ENCODE data around the gene TXNRD1. TPM values are rescaled to one million over a fixed set of nuclear protein-coding genes. Genes with fewer than 3 reads are reported as not detected.
"Not testable (repeated sequence)": the region's sequence is repeated elsewhere in the genome, so short reads cannot be mapped to it uniquely, and the experiment has no call there.

Gene TXNRD1
- total RNA-seq, 1 donor from 2014 or later, result 49.8 TPM

DNA sequence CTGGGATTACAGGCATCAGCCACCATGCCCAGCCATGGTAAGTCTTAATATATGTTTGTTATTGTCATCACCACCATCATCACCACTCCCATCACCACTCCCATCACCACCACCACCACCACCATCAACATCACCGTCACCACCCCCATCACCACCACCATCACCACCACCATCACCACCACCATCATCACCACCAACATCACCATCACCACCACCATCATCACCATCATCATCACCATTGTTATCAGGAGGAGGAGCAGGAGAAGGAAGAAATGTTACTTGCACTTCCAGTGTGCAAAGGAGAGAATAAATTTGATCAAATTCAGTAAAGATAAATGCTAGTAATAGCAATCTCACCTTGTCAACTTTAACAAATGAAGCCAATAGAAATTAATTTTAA, 169.9 kb downstream of the TXNRD1 start:
- ATAC-seq (no peak), DNase-seq (ENCODE audit: low spot score) (no peak)

DNA sequence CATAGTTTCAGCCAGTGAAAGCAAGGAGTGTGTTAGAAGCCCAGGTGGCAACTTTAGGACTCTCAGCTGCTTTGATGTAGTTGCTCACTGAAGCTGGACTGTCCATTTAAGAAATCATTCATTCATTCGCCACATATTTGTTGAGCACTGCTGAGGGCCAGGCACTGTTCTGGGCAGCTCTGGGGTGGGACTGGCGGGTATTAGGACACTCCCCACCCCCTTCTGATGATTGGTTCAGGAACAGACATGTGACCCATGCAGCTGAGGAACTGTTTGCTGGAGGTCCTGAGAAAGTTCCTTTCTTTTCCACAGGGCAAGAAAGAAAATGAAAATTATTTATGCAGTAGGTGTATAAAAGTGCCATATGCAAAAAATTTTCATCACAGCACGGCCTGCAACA, 170.9 kb downstream of the TXNRD1 start:
- ATAC-seq (no peak), DNase-seq (ENCODE audit: low spot score) (no peak)

DNA sequence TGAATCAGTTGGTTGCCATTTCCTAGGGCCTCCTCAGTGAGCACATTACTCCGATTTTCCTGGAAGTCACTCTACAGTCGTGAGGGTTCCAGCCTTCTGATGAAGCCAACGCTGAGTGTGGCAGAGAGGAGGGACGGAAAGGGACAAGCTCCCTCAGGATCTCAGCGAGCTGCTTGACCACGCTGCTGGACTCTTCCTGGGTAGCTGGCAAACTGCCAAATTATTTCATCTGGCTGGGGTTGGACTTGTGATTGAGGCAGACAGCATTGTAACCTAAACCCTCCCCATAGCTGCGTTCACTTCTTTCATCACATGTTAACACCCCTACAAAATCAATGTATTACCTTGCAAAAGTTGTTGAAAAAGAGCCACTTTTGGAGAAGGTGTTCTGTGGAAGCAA, 171.6 kb downstream of the TXNRD1 start:
- ATAC-seq (no peak), DNase-seq (ENCODE audit: low spot score) (no peak)

- DNase-seq (ENCODE audit: low spot score); ATAC-seq: not testable (repeated sequence)
Observed at GRCh38 chr12:104394086-104394485, 178.5 kb downstream of the TXNRD1 start.

Other genes starting within 250 kb of the TXNRD1 start
- gene TDG, start 249.9 kb upstream of the TXNRD1 start, total RNA-seq, result 7.0 TPM
- gene GLT8D2, start 165.6 kb upstream of the TXNRD1 start, total RNA-seq, result 0.43 TPM
- gene HCFC2, start 151.2 kb upstream of the TXNRD1 start, total RNA-seq, result 10.0 TPM
- 15.4 TPM for gene NFYB, start 77.6 kb upstream of the TXNRD1 start, total RNA-seq
- gene EID3, start 88.0 kb downstream of the TXNRD1 start, total RNA-seq, result 1.4 TPM
- 1.2 TPM for gene CHST11, start 241.2 kb downstream of the TXNRD1 start, total RNA-seq

Measured in left lobe of liver (tissue), 2 donors.